GM13976 (cell line): ENCODE results near the gene RAB7B.

ENCODE experiments used
- DNase-seq: peaks from one replicate; pipeline ENCODE4 v3.0.0; 2012; ENCODE audit warnings: low spot score
- in situ Hi-C: fragments of 300-500 bp; cut with MboI; formaldehyde crosslinking; loops from one replicate; pipeline ENCODE4 v1.12.0; 2022; ENCODE audit warnings: low sequenced_read_pairs, mixed read lengths, inconsistent platforms; ENCODE audit not compliant: unreplicated experiment
- TF ChIP-seq, protein P1 (sequence below): IDR thresholded peaks from 2 replicates; pipeline ENCODE4 v1.5.1; 2012; ENCODE audit warnings: borderline replicate concordance, mild to moderate bottlenecking; ENCODE audit not compliant: insufficient read depth; ENCODE audit errors: extremely low read depth, missing control alignments, control extremely low read depth

RAB7B gene

DNA sequence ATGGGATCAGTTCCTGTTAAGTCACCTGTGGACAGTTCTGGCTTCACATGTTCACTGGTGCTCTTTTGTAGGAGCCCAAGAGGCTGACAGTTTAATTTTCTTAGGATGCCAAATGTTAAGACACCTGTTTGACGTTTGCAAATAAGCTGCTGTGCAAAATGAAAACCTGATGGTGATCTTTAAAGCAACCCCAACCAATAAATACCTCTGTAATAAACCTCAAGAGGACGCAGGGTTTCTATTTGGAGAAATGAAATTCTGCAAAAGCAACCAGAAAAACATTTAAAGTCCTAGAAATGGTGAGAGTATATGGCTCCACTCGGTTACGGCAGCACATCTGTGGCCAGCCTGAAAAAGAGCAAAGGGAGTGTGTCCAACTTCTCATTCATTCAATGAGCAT is 44.1 kb upstream of the RAB7B start:
- TF ChIP-seq, protein P1, sequence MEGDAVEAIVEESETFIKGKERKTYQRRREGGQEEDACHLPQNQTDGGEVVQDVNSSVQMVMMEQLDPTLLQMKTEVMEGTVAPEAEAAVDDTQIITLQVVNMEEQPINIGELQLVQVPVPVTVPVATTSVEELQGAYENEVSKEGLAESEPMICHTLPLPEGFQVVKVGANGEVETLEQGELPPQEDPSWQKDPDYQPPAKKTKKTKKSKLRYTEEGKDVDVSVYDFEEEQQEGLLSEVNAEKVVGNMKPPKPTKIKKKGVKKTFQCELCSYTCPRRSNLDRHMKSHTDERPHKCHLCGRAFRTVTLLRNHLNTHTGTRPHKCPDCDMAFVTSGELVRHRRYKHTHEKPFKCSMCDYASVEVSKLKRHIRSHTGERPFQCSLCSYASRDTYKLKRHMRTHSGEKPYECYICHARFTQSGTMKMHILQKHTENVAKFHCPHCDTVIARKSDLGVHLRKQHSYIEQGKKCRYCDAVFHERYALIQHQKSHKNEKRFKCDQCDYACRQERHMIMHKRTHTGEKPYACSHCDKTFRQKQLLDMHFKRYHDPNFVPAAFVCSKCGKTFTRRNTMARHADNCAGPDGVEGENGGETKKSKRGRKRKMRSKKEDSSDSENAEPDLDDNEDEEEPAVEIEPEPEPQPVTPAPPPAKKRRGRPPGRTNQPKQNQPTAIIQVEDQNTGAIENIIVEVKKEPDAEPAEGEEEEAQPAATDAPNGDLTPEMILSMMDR, result no peak
- in situ Hi-C loops, result no loop called here

DNA sequence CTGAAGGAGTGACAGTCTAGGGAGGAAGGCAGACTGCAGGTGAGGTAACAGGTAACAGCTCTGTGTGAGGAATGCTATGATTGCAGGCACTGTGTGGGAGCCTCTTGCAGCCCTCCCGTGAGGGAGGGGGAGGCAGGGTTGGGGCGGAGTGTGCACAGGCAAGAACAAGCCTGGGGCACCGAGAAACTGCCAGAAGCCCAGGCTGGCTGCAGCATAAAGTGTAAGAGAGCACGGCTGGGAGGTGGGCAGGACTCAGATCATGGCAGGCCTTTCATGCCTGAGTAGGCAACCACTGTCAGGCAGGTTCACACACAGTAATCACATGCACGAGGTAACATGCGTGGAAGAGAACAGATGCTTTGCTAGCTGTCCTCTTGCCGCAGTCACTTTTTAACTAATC is 38.4 kb upstream of the RAB7B start:
- in situ Hi-C loops, result no loop called here
- TF ChIP-seq, protein P1, result no peak
- DNase-seq, result no peak

More for the DNA sequence above, 44.1 kb upstream of the RAB7B start:
- peak; percentile 21 for DNase-seq

DNA sequence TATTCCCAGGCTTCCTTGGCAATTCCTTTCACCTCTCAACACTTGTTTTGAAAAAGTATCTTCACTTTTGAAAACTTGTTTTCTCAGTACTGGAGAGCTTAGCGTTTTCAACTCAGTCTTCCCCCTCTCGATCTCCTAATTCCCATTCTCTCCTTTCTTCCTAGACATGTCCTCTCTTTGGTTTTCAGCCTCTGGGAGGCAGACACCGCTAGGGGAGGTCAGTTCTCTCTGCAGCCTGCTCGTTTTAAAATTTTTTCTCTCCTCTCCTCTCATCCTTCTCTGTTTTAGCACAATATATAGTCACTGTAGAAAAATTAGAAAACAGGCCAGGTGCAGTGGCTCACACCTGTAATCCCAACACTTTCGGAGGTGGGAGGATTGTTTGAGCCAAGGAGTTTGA is 37.1 kb upstream of the RAB7B start:
- TF ChIP-seq, protein P1, result no peak
- in situ Hi-C loops, result no loop called here
- DNase-seq, result no peak

DNA sequence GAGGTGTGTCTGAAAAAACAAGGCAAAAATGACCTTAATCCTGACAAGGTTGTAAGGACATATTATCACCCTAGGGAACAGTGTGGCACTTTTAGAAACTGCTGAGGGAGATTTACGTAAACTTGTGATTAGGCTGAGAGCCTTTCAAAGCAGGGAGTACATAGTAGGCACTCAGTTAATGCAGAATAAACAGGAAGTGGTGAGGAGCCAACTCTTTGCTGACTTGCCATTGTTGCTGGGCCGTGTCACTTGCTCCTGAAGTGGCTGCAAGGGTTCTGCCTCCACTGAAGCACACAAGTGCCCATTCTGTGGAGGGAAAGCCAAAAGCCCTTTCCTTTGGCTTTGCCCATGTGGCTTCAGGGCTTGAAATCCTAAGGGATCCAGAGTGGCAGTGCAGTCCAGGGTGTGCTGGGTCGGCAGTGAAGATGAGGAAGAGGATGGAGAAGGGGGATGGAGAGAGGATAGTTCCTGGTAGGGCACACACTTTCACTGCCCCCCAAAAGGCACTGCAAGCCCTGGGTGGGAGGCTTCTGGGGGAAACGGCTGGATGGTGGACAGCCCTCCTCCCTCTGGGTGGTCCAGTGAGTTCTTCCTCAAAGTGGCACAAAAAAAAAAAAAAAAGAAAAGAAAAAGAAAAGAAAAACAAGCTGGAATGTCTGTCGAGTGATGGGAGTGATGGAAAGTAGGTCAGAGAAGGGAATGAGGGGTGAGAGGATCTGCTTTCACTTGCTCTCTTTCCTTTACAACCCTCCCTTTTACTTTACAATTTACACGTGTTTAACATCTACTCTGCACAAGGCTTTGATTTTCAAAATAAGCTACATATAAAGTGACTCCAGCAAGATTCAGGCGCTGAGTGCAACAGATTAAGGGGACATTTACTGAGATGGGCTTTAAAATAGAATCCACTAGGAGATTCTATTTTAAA is 36.1 kb upstream of the RAB7B start:
- DNase-seq, result no peak
- TF ChIP-seq, protein P1, result no peak
- in situ Hi-C loops, result loop anchor here (10.0 kb wide), 1 partner anchor 65 kb away; no protein-coding TSS in a partner anchor

DNA sequence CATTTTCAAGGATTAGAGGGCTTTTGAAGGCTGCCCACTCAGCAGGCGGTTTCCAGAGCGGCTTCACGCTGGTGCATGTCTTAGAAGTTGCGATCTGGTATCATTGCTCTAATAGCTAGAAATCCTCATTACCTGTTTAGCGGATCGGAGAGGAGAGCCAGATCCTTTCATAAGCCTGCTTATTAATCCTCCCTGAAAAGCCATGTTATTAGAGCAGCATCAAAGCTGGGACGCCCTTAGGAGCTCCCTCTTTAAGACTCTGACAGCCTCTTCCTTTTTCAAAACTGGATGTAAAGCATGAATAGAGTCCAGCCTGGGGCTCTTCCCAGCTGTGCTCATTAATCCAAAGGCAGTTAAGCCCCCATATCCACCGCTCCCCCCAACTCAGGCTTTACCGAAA is 34.4 kb upstream of the RAB7B start:
- no peak for DNase-seq
- TF ChIP-seq, protein P1, result no peak
- in situ Hi-C loops, result loop anchor here (10.0 kb wide), 1 partner anchor 67 kb away; no protein-coding TSS in a partner anchor

DNA sequence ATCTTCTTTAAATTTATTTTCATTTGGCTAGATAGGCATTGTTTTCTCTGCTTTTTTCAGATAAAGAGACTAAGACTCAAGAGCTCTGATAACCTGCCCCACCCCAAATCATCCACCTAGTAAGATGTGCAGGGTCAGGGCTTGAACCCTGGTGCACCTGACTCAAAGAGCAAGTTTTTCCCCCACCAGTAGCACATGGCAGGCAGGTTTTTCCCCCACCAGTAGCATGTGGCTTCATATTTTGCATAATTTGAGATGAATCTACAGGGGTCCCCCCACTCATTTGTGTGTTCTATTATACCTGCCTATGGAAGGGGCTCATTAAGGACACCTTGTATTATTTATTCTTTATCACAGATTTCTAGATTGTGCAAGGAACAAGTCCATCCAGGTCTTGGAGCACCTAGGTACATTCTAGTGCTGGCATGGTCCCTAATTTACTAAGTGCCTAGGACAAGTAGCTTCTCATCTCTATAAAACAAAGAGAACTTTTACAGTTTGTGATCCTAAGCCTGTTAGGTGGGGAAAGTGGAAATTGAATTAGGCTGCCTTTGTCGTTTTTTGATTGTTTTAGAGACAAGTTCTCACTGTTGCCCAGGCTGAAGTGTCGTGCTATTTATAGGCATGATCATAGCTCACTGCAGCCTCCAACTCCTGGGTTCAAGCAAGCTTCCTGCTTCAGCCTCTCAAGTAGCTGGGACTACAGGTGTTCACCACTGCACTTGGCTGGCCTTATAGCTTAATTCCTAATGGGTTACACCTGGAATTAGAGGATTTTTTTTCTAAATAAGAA is 33.7 kb upstream of the RAB7B start:
- no peak for DNase-seq
- TF ChIP-seq, protein P1, result no peak
- in situ Hi-C loops, result loop anchor here (10.0 kb wide), 1 partner anchor 68 kb away; no protein-coding TSS in a partner anchor
